ENCODE results near the gene APOBR.

DNA sequence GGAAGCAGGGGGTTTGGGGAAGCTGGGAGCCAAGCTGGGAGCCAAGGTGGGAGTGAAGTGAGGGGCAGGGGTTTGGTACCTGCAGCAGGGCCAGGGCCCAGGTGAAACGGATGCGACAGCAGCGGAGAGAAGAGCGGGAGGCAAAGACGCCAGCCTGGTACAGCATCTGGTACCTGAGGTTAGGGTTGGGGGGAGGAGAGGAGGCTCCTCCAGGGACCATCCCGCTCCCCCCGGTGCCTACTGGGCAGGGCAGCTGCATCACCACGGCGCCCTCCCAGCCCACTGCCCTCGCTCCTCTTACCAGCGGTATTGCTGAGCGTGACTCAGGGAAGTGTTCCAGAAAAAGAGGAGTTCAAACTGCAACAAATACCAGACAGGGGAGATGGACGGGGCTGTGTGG lies 12.4 kb upstream of the APOBR start:
- TF ChIP-seq RAD21 (IDR thresholded peaks at IDR 0.05; ENCODE audit: insufficient read depth, low read depth, low read length) (no peak), SMAD5 (IDR thresholded peaks at IDR 0.05; ENCODE audit: low read depth) (no peak), ESRRA (IDR thresholded peaks at IDR 0.05; ENCODE audit: low read length) (no peak), ZNF274 (IDR thresholded peaks at IDR 0.05; ENCODE audit: insufficient read depth, insufficient read length) (no peak)
- TF ChIP-seq, protein P1, sequence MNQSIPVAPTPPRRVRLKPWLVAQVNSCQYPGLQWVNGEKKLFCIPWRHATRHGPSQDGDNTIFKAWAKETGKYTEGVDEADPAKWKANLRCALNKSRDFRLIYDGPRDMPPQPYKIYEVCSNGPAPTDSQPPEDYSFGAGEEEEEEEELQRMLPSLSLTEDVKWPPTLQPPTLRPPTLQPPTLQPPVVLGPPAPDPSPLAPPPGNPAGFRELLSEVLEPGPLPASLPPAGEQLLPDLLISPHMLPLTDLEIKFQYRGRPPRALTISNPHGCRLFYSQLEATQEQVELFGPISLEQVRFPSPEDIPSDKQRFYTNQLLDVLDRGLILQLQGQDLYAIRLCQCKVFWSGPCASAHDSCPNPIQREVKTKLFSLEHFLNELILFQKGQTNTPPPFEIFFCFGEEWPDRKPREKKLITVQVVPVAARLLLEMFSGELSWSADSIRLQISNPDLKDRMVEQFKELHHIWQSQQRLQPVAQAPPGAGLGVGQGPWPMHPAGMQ (IDR thresholded peaks at IDR 0.05; ENCODE audit: borderline replicate concordance), result no peak
- TF ChIP-seq, protein P2, sequence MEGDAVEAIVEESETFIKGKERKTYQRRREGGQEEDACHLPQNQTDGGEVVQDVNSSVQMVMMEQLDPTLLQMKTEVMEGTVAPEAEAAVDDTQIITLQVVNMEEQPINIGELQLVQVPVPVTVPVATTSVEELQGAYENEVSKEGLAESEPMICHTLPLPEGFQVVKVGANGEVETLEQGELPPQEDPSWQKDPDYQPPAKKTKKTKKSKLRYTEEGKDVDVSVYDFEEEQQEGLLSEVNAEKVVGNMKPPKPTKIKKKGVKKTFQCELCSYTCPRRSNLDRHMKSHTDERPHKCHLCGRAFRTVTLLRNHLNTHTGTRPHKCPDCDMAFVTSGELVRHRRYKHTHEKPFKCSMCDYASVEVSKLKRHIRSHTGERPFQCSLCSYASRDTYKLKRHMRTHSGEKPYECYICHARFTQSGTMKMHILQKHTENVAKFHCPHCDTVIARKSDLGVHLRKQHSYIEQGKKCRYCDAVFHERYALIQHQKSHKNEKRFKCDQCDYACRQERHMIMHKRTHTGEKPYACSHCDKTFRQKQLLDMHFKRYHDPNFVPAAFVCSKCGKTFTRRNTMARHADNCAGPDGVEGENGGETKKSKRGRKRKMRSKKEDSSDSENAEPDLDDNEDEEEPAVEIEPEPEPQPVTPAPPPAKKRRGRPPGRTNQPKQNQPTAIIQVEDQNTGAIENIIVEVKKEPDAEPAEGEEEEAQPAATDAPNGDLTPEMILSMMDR (IDR thresholded peaks at IDR 0.05 in 2 of 3, conservative IDR thresholded peaks at IDR 0.05 in 1 of 3; ENCODE audit: control insufficient read depth in 2 of 3, extremely low read depth in 1 of 3, insufficient read depth in 1 of 3, low read depth in 3 of 3, low read length in 3 of 3), result no peak

All from GM12878 (cell line).